Breast epithelium (tissue), 3 donors: Measurements from ENCODE around the gene LRRC8C.

ENCODE experiments used
- CTCF ChIP-seq, 3 donors: fragments of 450-650 bp; IDR thresholded peaks; one replicate each; pipeline ENCODE4 v1.5.1; 2016 to 2017; ENCODE audit warnings: antibody characterized with exemption in 3 of 3, mild to moderate bottlenecking in 3 of 3, moderate library complexity in 3 of 3
- POLR2A ChIP-seq: fragments of 450-650 bp; IDR thresholded peaks from one replicate; pipeline ENCODE4 v1.6.1; 2016; ENCODE audit warnings: antibody characterized with exemption, mild to moderate bottlenecking, moderate library complexity
- POLR2AphosphoS5 ChIP-seq, 3 donors: sonication (generic); formaldehyde crosslinking; IDR thresholded peaks; one replicate each; pipeline ENCODE4 v1.6.1; 2017; ENCODE audit warnings: antibody characterized with exemption in 3 of 3

GRCh38 chr1:89719502-89720306 lies 86.8 kb downstream of the LRRC8C start:
- TF ChIP-seq CTCF (IDR thresholded peaks at IDR 0.05) (no peak), POLR2A (no peak), POLR2AphosphoS5 (IDR thresholded peaks at IDR 0.05) (no peak)
